Fibroblast of mammary gland (primary cell): ENCODE data around the gene ESPL1.

ENCODE experiments used
- DNase-seq: peaks from one replicate; pipeline ENCODE4 v3.0.0-alpha.2; 2010; ENCODE audit warnings: low read depth
- H3K4me3 ChIP-seq: 2 replicates; pipeline ENCODE4 v1.5.1; 2011; ENCODE audit warnings: low read depth, mild to moderate bottlenecking, low read length, moderate library complexity; ENCODE audit not compliant: control insufficient read depth
- CTCF ChIP-seq: conservative IDR thresholded peaks from 2 replicates; pipeline ENCODE4 v1.5.1; 2011; ENCODE audit warnings: low read depth, low read length, inconsistent platforms; ENCODE audit not compliant: control insufficient read depth, insufficient read depth

ESPL1 gene

GRCh38 chr12:53231671-53231920, 36.5 kb upstream of the ESPL1 start:
- no peak for DNase-seq

GRCh38 chr12:53231921-53232645, 36.0 kb upstream of the ESPL1 start, which contains the start of gene RARG:
Gene RARG, minus strand, starts transcription at chr12:53232209. Its CDS starts 4,664 bp downstream, at chr12:53227545.
- peak within 1 kb of the TSS; percentile 56 for H3K4me3 ChIP-seq
- no peak for TF ChIP-seq CTCF
- peak; percentile 22 for DNase-seq

More at GRCh38 chr12:53231671-53231920, 36.5 kb upstream of the ESPL1 start:
- TF ChIP-seq CTCF, result no peak
- H3K4me3 ChIP-seq, result peak overlapping the region; percentile 56

- H3K4me3 ChIP-seq, result peak overlapping the region; percentile 42
- no peak for TF ChIP-seq CTCF
- DNase-seq, result peak; percentile 21
Measured at GRCh38 chr12:53232646-53233461, 35.2 kb upstream of the ESPL1 start.

GRCh38 chr12:53233671-53234121, 34.4 kb upstream of the ESPL1 start:
- H3K4me3 ChIP-seq, result no peak overlapping the region
- TF ChIP-seq CTCF, result peak; percentile 0
- peak; percentile 55 for DNase-seq

GRCh38 chr12:53234271-53234914, 33.7 kb upstream of the ESPL1 start:
- TF ChIP-seq CTCF, result no peak
- no peak overlapping the region for H3K4me3 ChIP-seq
- DNase-seq, result no peak

GRCh38 chr12:53235164-53235563, 32.9 kb upstream of the ESPL1 start:
- DNase-seq, result no peak
- no peak for TF ChIP-seq CTCF
- no peak overlapping the region for H3K4me3 ChIP-seq
